Choroid plexus epithelial cell (primary cell): ENCODE measurements around the gene CMSS1.

Experiments used
- DNase-seq: peaks from one replicate; pipeline ENCODE4 v3.0.0-alpha.2; 2010; ENCODE audit warnings: low read depth
- H3K4me3 ChIP-seq: 2 replicates; pipeline ENCODE4 v1.5.1; 2011; ENCODE audit warnings: low read depth, mild to moderate bottlenecking, control low read depth, low read length, moderate library complexity
- TF ChIP-seq, protein P1 (sequence below): conservative IDR thresholded peaks from 2 replicates; pipeline ENCODE4 v1.5.1; 2011; ENCODE audit warnings: low read depth, mild to moderate bottlenecking, control low read depth, inconsistent platforms, low read length, moderate library complexity

Gene CMSS1

DNA sequence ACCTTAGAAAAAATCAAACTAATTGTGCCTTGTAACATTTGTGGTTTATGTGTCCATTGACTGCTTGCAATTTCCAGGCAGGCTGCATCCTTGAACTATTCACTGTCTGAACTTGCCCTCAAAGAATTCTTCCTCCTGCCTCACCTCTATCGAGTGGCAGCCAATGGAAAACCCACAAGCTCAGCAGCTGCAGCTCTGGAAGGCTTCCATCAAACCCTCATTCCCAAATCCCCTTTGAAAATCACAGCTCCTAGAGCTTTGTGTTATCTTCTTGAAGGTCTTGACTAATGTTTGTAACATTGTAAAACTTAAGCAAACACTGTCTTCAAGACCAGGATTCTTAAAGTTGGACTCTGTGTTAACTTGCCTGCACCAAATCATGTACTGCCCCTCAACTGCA, 215.5 kb downstream of the CMSS1 start:
- peak; percentile 96 for DNase-seq
- no peak overlapping the region for H3K4me3 ChIP-seq
- TF ChIP-seq, protein P1, sequence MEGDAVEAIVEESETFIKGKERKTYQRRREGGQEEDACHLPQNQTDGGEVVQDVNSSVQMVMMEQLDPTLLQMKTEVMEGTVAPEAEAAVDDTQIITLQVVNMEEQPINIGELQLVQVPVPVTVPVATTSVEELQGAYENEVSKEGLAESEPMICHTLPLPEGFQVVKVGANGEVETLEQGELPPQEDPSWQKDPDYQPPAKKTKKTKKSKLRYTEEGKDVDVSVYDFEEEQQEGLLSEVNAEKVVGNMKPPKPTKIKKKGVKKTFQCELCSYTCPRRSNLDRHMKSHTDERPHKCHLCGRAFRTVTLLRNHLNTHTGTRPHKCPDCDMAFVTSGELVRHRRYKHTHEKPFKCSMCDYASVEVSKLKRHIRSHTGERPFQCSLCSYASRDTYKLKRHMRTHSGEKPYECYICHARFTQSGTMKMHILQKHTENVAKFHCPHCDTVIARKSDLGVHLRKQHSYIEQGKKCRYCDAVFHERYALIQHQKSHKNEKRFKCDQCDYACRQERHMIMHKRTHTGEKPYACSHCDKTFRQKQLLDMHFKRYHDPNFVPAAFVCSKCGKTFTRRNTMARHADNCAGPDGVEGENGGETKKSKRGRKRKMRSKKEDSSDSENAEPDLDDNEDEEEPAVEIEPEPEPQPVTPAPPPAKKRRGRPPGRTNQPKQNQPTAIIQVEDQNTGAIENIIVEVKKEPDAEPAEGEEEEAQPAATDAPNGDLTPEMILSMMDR = no peak

DNA sequence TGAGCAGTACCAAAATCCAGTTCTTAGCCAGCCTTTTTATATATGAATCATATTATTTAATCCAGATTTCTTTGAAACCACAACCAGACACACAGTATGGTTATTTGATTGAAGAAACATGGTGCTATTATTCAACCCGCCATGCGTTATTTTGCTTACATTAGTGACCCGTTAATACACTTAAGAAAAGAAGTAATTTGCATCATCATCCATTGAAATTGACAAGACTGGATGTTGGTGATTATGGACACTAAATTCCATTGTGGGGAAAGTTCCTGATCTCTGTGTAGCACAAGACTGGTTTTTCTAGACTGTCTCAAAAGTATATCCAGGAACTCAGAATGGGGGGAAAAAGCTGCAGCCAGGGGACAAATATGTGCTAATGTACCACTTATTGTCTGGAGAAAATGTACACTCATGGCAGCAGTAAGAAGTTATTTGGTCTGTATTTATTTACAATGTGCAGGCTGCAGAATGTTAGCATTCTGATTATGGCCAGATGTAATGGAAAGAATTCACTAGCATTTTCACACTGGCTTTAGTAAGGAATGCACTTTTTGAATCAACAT, 216.3 kb downstream of the CMSS1 start:
- DNase-seq = peak; percentile 80
- no peak overlapping the region for H3K4me3 ChIP-seq
- TF ChIP-seq, protein P1 = no peak

DNA sequence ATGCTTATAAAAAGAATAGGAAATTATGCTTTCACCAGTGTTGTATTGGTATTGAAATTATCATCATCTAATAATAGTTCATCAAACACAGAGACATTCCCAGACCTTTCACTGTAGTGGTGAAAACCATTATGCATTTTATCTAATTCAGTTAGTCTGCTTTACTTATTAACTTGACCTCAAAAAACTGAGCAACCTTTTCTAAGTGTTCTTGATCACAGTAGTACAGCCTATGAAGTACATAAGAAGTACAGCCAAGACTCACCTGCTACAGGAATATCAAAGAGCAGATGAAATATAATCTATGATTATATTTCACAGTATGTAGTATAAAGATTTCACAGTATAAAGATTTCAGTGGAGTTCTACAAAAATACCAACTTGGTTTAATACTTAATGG, 221.4 kb downstream of the CMSS1 start:
- TF ChIP-seq, protein P1 = no peak
- no peak for DNase-seq
- H3K4me3 ChIP-seq = no peak overlapping the region

DNA sequence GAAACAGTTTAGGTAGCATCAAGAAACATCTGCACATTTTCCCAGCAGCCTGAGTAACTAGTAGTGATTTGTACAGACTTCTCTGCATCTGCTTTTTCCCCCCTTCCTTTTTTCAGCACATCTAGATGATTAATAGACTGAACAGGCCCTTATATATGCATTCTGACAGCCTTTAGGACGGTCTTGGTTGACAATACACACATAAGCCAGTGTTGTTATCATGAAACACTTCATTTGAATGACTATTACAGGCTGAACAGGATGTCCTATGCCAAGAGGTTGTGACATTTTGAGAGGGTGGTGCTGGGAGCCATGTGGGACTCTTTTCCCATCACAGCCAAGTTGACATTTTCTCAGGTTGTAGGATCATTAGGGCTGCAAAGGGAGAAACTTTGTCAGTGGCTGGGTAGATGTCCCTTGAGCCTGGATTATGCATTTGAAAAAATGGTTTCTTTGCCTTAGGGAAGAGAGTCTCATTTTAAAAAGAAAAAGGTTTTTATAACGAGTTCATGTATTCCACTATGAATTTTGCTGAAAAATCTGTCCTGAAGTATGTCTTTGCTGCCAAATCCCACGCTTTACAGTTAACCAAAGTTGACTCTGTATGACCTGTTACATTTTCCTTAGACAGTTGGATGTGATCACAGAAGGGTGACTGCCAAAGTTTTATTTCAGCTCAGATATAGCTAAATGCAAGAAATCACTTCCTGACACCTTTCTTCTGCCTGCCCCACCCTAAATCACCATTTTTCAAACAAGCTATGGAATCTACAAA, 223.0 kb downstream of the CMSS1 start:
- DNase-seq = peak; percentile 89
- TF ChIP-seq, protein P1 = no peak
- H3K4me3 ChIP-seq = no peak overlapping the region

DNA sequence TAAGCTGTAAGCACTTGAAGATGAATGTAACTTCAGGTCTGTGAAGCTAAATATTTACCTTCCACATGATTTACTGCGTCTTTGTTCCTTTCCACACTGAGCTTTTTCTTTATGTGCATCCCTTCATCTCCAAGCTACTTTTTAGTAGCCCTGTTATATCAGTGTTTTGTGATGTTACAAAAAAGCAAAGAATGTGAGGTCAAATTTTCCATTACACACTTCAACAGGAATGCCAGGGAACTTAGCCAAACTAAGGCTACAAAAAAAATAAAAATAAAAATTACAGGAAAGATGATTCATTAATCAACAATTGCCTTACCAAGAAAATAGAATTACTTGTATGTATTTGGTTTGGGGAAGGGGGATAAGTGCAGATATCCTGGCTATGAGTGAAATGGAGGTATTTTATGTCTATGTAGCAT, 223.7 kb downstream of the CMSS1 start:
- TF ChIP-seq, protein P1 = no peak
- DNase-seq = peak; percentile 95

DNA sequence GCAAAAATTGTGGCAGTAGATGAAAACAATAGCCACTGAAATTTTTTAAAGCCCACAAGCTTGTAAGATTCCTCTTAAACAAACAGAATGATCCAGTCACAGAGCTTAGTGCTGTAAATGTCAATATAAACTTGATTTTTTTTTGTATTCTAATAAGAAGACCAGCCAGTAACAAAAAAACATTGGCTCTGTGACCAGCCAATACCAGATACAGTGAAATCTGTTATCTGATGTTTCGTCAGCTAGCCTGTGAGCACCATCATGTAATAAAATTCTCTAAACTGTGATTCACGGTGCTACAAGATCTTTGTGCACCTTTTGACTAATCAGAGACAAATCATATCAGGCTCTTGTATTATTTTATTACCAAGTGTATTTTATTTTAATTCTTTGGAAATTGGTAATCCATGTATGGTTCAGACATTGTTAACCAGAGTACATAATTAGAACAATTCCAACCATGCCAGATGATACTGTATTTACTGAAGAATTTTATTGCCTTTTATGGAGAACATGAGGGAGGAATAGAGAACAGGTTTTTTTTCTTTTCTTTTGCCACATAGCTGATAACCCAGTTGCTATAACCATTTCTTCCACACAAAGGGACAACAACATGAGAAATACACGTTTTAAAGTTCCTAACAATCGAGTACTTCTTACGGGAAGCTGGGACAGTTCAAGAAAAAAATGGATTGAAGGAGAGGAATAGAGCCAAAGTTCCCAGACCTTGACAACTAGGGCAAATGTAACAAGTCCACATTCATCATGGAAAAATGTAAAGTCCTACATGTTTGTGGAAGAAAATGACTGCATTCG, 224.7 kb downstream of the CMSS1 start:
- H3K4me3 ChIP-seq = no peak overlapping the region
- TF ChIP-seq, protein P1 = no peak
- peak; percentile 95 for DNase-seq

More for the DNA sequence above, 223.7 kb downstream of the CMSS1 start:
- no peak overlapping the region for H3K4me3 ChIP-seq
